Esophagus squamous epithelium (tissue), 5 donors: ENCODE measurements around the gene FBXO10. TPM values are rescaled to one million over a fixed set of nuclear protein-coding genes. Genes with fewer than 3 reads are reported as not detected.
"Not testable (repeated sequence)": the region's sequence is repeated elsewhere in the genome, so short reads cannot be mapped to it uniquely, and the experiment has no call there.

Source experiments
- DNase-seq: peaks from one replicate; lab custom pipeline; 2025; lab: John Stamatoyannopoulos, UW
- H3K27ac ChIP-seq, 4 donors: fragments of 200-600 bp; sonication (generic); one replicate each; pipeline ENCODE4 v1.5.1; 2016 to 2019; ENCODE audit warnings: mild to moderate bottlenecking in 1 of 4
- H3K27me3 ChIP-seq, 4 donors: fragments of 200-600 bp; sonication (generic); 1 replicate in 3 of 4; 2 replicates in 1 of 4; pipeline versions ENCODE4 v1.5.1 to v1.6.0; 2017 to 2021; ENCODE audit warnings: antibody characterized with exemption in 1 of 4
- H3K36me3 ChIP-seq, 3 donors: fragments of 200-600 bp; sonication (generic); one replicate each; pipeline ENCODE4 v1.5.1; 2016 to 2019
- H3K4me1 ChIP-seq, 3 donors: fragments of 200-600 bp; sonication (generic); one replicate each; pipeline ENCODE4 v1.5.1; 2017 to 2019
- H3K4me3 ChIP-seq, 4 donors: fragments of 200-600 bp; sonication (generic); 1 replicate in 3 of 4; 2 replicates in 1 of 4; pipeline ENCODE4 v1.5.1; 2016 to 2019; ENCODE audit warnings: mild to moderate bottlenecking in 2 of 4, moderate library complexity in 1 of 4
- H3K9me3 ChIP-seq, 3 donors: fragments of 200-600 bp; sonication (generic); one replicate each; pipeline ENCODE4 v1.5.1; 2016 to 2019
- CTCF ChIP-seq, 6 experiments: fragments of 450-650 bp in 4 of 6; fragments of 200-600 bp in 2 of 6; sonication (generic) in 2 of 6; IDR thresholded peaks; one replicate each; pipeline ENCODE4 v1.5.1; 2016 to 2019; ENCODE audit warnings: antibody characterized with exemption in 6 of 6, mild to moderate bottlenecking in 4 of 6, moderate library complexity in 4 of 6
- POLR2A ChIP-seq, 4 donors: fragments of 450-650 bp; IDR thresholded peaks; one replicate each; pipeline ENCODE4 v1.6.1; 2017; ENCODE audit warnings: antibody characterized with exemption in 4 of 4, mild to moderate bottlenecking in 4 of 4, moderate library complexity in 3 of 4
- WGBS, 2 donors: methylation state at CpG; one replicate each; pipeline ENCODE4 v1.1.5; 2018; 5-methylcytosine and 5-hydroxymethylcytosine counted together
- intact Hi-C: fragments of 100-400 bp; cut with DNase I; formaldehyde crosslinking; loops from one replicate; pipeline ENCODE4 v1.15.0; 2022
- total RNA-seq, 4 donors: library from RNA; depleted of rRNA; stranded (reverse); fragments of >200 nt; gene quantifications; one replicate each; pipeline ENCODE4 v1.1.0, GENCODE V29; 2016
- donor health status: DM: yes; HTN: yes; CAD: no.

Gene FBXO10
- total RNA-seq, 4 donors from 2014 or later, result 3.4 to 6.0 (median 4.4) TPM

- no peak for DNase-seq
- H3K4me1 ChIP-seq, result peaks cover 0 to 22% (median 7%) of the 10 kb centered on the region in 3 donors
- intact Hi-C loops, result no loop called here
- H3K4me3 ChIP-seq, result no peak overlapping the region
- H3K9me3 ChIP-seq, result no peaks in the 10 kb centered on the region
- no peaks in the 10 kb centered on the region for H3K27me3 ChIP-seq
- 83 to 85% methylated on average over 7 of the region's 7 CpGs for WGBS, 2 donors
- TF ChIP-seq POLR2A (IDR thresholded peaks at IDR 0.05) (no peak), CTCF (IDR thresholded peaks at IDR 0.05) (no peak)
- H3K36me3 ChIP-seq, result peaks cover 0 to 26% (median 0%) of the 10 kb centered on the region in 3 donors
- H3K27ac ChIP-seq, result peak overlapping the region in 1 of 4 donors; percentile 53
Observed at GRCh38 chr9:37514999-37515398, 61.2 kb downstream of the FBXO10 start.

GRCh38 chr9:37514415-37514814 lies 61.8 kb downstream of the FBXO10 start:
- H3K4me3 ChIP-seq, DNase-seq, H3K27me3 ChIP-seq, H3K27ac ChIP-seq, intact Hi-C loops, H3K9me3 ChIP-seq: not testable (repeated sequence)
- Histone ChIP-seq H3K36me3 (peaks cover 0 to 22% (median 0%) of the 10 kb centered on the region in 3 donors), H3K4me1 (peaks cover 0 to 22% (median 7%) of the 10 kb centered on the region in 3 donors)
- 89 to 93% methylated on average over 8 to 10 of the region's 10 CpGs for WGBS, 2 donors

GRCh38 chr9:37512437-37512836 lies 63.7 kb downstream of the FBXO10 start:
- Histone ChIP-seq H3K36me3 (peaks cover 0 to 20% (median 0%) of the 10 kb centered on the region in 3 donors), H3K9me3 (no peaks in the 10 kb centered on the region), H3K4me3 (no peak overlapping the region), H3K4me1 (peaks cover 0 to 22% (median 7%) of the 10 kb centered on the region in 3 donors), H3K27me3 (no peaks in the 10 kb centered on the region), H3K27ac (no peak overlapping the region)
- TF ChIP-seq POLR2A (IDR thresholded peaks at IDR 0.05) (no peak), CTCF (IDR thresholded peaks at IDR 0.05) (no peak)
- intact Hi-C loops, result no loop called here
- WGBS, 2 donors, result 6 to 65% methylated on average over 2 to 4 of the region's 12 CpGs
- no peak for DNase-seq

- WGBS, 2 donors, result 76 to 97% methylated on average over 10 to 12 of the region's 15 CpGs
Observed at GRCh38 chr9:37511016-37512010, 64.9 kb downstream of the FBXO10 start.

GRCh38 chr9:37510053-37510452 lies 66.1 kb downstream of the FBXO10 start:
- H3K27me3 ChIP-seq, H3K4me3 ChIP-seq, DNase-seq, H3K27ac ChIP-seq, H3K4me1 ChIP-seq, intact Hi-C loops, H3K9me3 ChIP-seq: not testable (repeated sequence)
- peaks cover 0 to 42% (median 0%) of the 10 kb centered on the region in 3 donors for H3K36me3 ChIP-seq
- 74 to 83% methylated on average over 5 of the region's 5 CpGs for WGBS, 2 donors

More at GRCh38 chr9:37511016-37512010, 64.9 kb downstream of the FBXO10 start:
- intact Hi-C loops, result no loop called here
- peaks cover 0 to 31% (median 0%) of the 10 kb centered on the region in 3 donors for H3K36me3 ChIP-seq
- H3K4me3 ChIP-seq, result no peak overlapping the region
- no peak overlapping the region for H3K27ac ChIP-seq
- H3K27me3 ChIP-seq, result no peaks in the 10 kb centered on the region
- DNase-seq, result no peak
- TF ChIP-seq POLR2A (IDR thresholded peaks at IDR 0.05) (no peak), CTCF (IDR thresholded peaks at IDR 0.05) (no peak)
- peaks cover 0 to 18% (median 7%) of the 10 kb centered on the region in 3 donors for H3K4me1 ChIP-seq
- no peaks in the 10 kb centered on the region for H3K9me3 ChIP-seq

- 76 to 84% methylated on average over 7 of the region's 7 CpGs for WGBS, 2 donors
- TF ChIP-seq CTCF (IDR thresholded peaks at IDR 0.05) (no peak), POLR2A (IDR thresholded peaks at IDR 0.05) (no peak)
- intact Hi-C loops, result no loop called here
- H3K4me3 ChIP-seq, result no peak overlapping the region
- H3K36me3 ChIP-seq, result peaks cover 0 to 47% (median 0%) of the 10 kb centered on the region in 3 donors
- H3K9me3 ChIP-seq, result no peaks in the 10 kb centered on the region
- no peaks in the 10 kb centered on the region for H3K27me3 ChIP-seq
- no peak overlapping the region for H3K27ac ChIP-seq
- peaks cover 0 to under 1% (median 0%) of the 10 kb centered on the region in 3 donors for H3K4me1 ChIP-seq
- DNase-seq, result no peak
Observed at GRCh38 chr9:37509536-37509935, 66.6 kb downstream of the FBXO10 start.
